Measurements from ENCODE around the gene GBA3.

GBA3 gene

GRCh38 chr4:22745234-22745633 is 52.5 kb downstream of the GBA3 start:
- Histone ChIP-seq H3K4me1 (ENCODE audit: low read length) (no peaks in the 10 kb centered on the region), H3K27me3 (replicated peaks; ENCODE audit: insufficient read depth, low read length) (no peaks in the 10 kb centered on the region), H3K79me2 (ENCODE audit: low read length) (no peaks in the 10 kb centered on the region), H3K4me2 (ENCODE audit: low read depth, low read length) (no peak overlapping the region), H3F3A (ENCODE audit: insufficient read depth, low read length) (no peaks in the 10 kb centered on the region), H2AFZ (ENCODE audit: low read length) (no peak overlapping the region), H3K36me3 (replicated peaks; ENCODE audit: insufficient read depth, low read length) (no peaks in the 10 kb centered on the region), H3K4me3 (ENCODE audit: low read length) (no peak overlapping the region), H3K27ac (ENCODE audit: low read length) (no peak overlapping the region), H3K9me2 (replicated peaks; ENCODE audit: insufficient read depth, low read length) (no peaks in the 10 kb centered on the region), H4K20me1 (ENCODE audit: insufficient read depth, low read length) (no peaks in the 10 kb centered on the region), H3K9ac (ENCODE audit: low read length) (no peak overlapping the region), H3K9me3 (replicated peaks; ENCODE audit: insufficient read depth, low read length) (no peaks in the 10 kb centered on the region)
- TF ChIP-seq EZH2phosphoT487 (IDR thresholded peaks at IDR 0.05; ENCODE audit: low read length), result no peak
- no peak for TF ChIP-seq CTCF (IDR thresholded peaks at IDR 0.05; ENCODE audit: low read length)
- TF ChIP-seq EZH2 (optimal IDR thresholded peaks at IDR 0.05; ENCODE audit: low read depth, low read length), result no peak
- no peak for DNase-seq

- no peaks in the 10 kb centered on the region for H3K79me2 ChIP-seq (ENCODE audit: low read length)
- TF ChIP-seq EZH2phosphoT487 (IDR thresholded peaks at IDR 0.05; ENCODE audit: low read length) (no peak), EZH2 (optimal IDR thresholded peaks at IDR 0.05; ENCODE audit: low read depth, low read length) (no peak), CTCF (IDR thresholded peaks at IDR 0.05; ENCODE audit: low read length) (no peak)
- H3K4me1 ChIP-seq (ENCODE audit: low read length), result no peaks in the 10 kb centered on the region
- no peak overlapping the region for H2AFZ ChIP-seq (ENCODE audit: low read length)
- no peak overlapping the region for H3K4me3 ChIP-seq (ENCODE audit: low read length)
- H3F3A ChIP-seq (ENCODE audit: insufficient read depth, low read length), result no peaks in the 10 kb centered on the region
- no peak overlapping the region for H3K9ac ChIP-seq (ENCODE audit: low read length)
- H3K9me3 ChIP-seq (replicated peaks; ENCODE audit: insufficient read depth, low read length), result no peaks in the 10 kb centered on the region
- no peak for DNase-seq
- H3K27ac ChIP-seq (ENCODE audit: low read length), result no peak overlapping the region
- no peak overlapping the region for H3K4me2 ChIP-seq (ENCODE audit: low read depth, low read length)
- H3K9me2 ChIP-seq (replicated peaks; ENCODE audit: insufficient read depth, low read length), result no peaks in the 10 kb centered on the region
- no peaks in the 10 kb centered on the region for H4K20me1 ChIP-seq (ENCODE audit: insufficient read depth, low read length)
- no peaks in the 10 kb centered on the region for H3K27me3 ChIP-seq (replicated peaks; ENCODE audit: insufficient read depth, low read length)
- no peaks in the 10 kb centered on the region for H3K36me3 ChIP-seq (replicated peaks; ENCODE audit: insufficient read depth, low read length)
Measured at GRCh38 chr4:22754116-22754515, 61.4 kb downstream of the GBA3 start.

- no peak overlapping the region for H3K27ac ChIP-seq (ENCODE audit: low read length)
- no peak overlapping the region for H2AFZ ChIP-seq (ENCODE audit: low read length)
- no peak overlapping the region for H3K4me3 ChIP-seq (ENCODE audit: low read length)
- H3K4me1 ChIP-seq (ENCODE audit: low read length), result peaks cover 10% of the 10 kb centered on the region
- H3K27me3 ChIP-seq (replicated peaks; ENCODE audit: insufficient read depth, low read length), result no peaks in the 10 kb centered on the region
- H3K4me2 ChIP-seq (ENCODE audit: low read depth, low read length), result no peak overlapping the region
- DNase-seq, result no peak
- no peaks in the 10 kb centered on the region for H3K79me2 ChIP-seq (ENCODE audit: low read length)
- no peaks in the 10 kb centered on the region for H4K20me1 ChIP-seq (ENCODE audit: insufficient read depth, low read length)
- H3K36me3 ChIP-seq (replicated peaks; ENCODE audit: insufficient read depth, low read length), result no peaks in the 10 kb centered on the region
- H3K9me3 ChIP-seq (replicated peaks; ENCODE audit: insufficient read depth, low read length), result no peaks in the 10 kb centered on the region
- no peaks in the 10 kb centered on the region for H3K9me2 ChIP-seq (replicated peaks; ENCODE audit: insufficient read depth, low read length)
- no peak for TF ChIP-seq EZH2 (optimal IDR thresholded peaks at IDR 0.05; ENCODE audit: low read depth, low read length)
- no peak for TF ChIP-seq CTCF (IDR thresholded peaks at IDR 0.05; ENCODE audit: low read length)
- no peak for TF ChIP-seq EZH2phosphoT487 (IDR thresholded peaks at IDR 0.05; ENCODE audit: low read length)
- no peaks in the 10 kb centered on the region for H3F3A ChIP-seq (ENCODE audit: insufficient read depth, low read length)
- H3K9ac ChIP-seq (ENCODE audit: low read length), result no peak overlapping the region
Measured at GRCh38 chr4:22762548-22762947, 69.8 kb downstream of the GBA3 start.
